GM12878 (cell line): ENCODE measurements around the gene GID4. TPM values are rescaled to one million over a fixed set of nuclear protein-coding genes. Genes with fewer than 3 reads are reported as not detected.

Experiments
- ATAC-seq: fragments of 200-7000 bp; cut with Tn5 transposase; 3 replicates; pipeline ENCODE4 v1.9.1; 2020; ENCODE audit warnings: mild to moderate bottlenecking, moderate library complexity
- BruUV-seq: library from RNA; stranded (reverse); fragments of 400-500 nt; replicated peaks from 2 replicates; lab custom pipeline; 2021; lab: Mats Ljungman, UMichigan
- CTCF ChIA-PET: fragments of 300-600 bp; sonication (Branson Sonifier 250); formaldehyde crosslinking; extraction: SDS; loops from one replicate; lab custom pipeline; 2021; ENCODE audit warnings: inconsistent platforms; lab: Yijun Ruan, JAX
- POLR2A ChIA-PET: fragments of 350-600 bp; formaldehyde crosslinking; extraction: SDS; loops from one replicate; lab custom pipeline; 2021; ENCODE audit warnings: inconsistent platforms; lab: Charles Lee
- RAD21 ChIA-PET: fragments of 300-600 bp; sonication (Branson Sonifier 250); formaldehyde crosslinking; loops from one replicate; lab custom pipeline; 2023; ENCODE audit warnings: antibody characterized with exemption; ENCODE audit not compliant: unreplicated experiment; lab: Charles Lee
- SMC1A ChIA-PET: fragments of 300-600 bp; sonication (Branson Sonifier 250); formaldehyde crosslinking; loops from one replicate; lab custom pipeline; 2023; ENCODE audit not compliant: unreplicated experiment, uncharacterized antibody; lab: Charles Lee
- DNase-seq: peaks from one replicate; pipeline ENCODE4 v3.0.0-alpha.2; 2011; ENCODE audit warnings: low read depth, low spot score
- FAIRE-seq: peaks from 3 replicates; lab custom pipeline; 2011; peaks lifted over from hg19 to GRCh38; lab: Jason Lieb, UNC
- H2AFZ ChIP-seq: 2 replicates; pipeline ENCODE4 v1.6.0; 2011; ENCODE audit warnings: low read depth, low read length, control low read depth; ENCODE audit not compliant: control insufficient read depth
- H3K27ac ChIP-seq: 2 replicates; pipeline ENCODE4 v1.5.1; 2011; ENCODE audit warnings: control low read depth; ENCODE audit not compliant: control insufficient read depth, insufficient read depth
- H3K27me3 ChIP-seq, 2 experiments: replicated peaks in 1 of 2; 2 replicates each; pipeline versions ENCODE4 v1.6.0 to v1.6.1; 2011; ENCODE audit warnings: low read length in 1 of 2; ENCODE audit not compliant: control insufficient read depth in 2 of 2, insufficient read depth in 2 of 2
- H3K36me3 ChIP-seq, 2 experiments: 2 replicates each; pipeline ENCODE4 v1.5.1; 2011; ENCODE audit warnings: low read length in 1 of 2; ENCODE audit not compliant: control insufficient read depth in 2 of 2, insufficient read depth in 2 of 2
- H3K4me1 ChIP-seq: 2 replicates; pipeline ENCODE4 v1.6.1; 2011; ENCODE audit warnings: mild to moderate bottlenecking, low read length, moderate library complexity, mixed read lengths; ENCODE audit not compliant: control insufficient read depth, insufficient read depth
- H3K4me2 ChIP-seq: 2 replicates; pipeline ENCODE4 v1.6.0; 2011; ENCODE audit warnings: control low read depth; ENCODE audit not compliant: control insufficient read depth, insufficient read depth
- H3K4me3 ChIP-seq: fragments of 200-600 bp; sonication (generic); 2 replicates; pipeline ENCODE4 v1.5.1; 2016
- H3K79me2 ChIP-seq: 2 replicates; pipeline ENCODE4 v1.6.0; 2011; ENCODE audit warnings: low read length; ENCODE audit not compliant: control insufficient read depth, insufficient read depth
- H3K9ac ChIP-seq: 2 replicates; pipeline ENCODE4 v1.8.0; 2011; ENCODE audit warnings: low read length, control low read depth, mixed read lengths; ENCODE audit not compliant: control insufficient read depth, insufficient read depth
- H3K9me3 ChIP-seq: replicated peaks from 3 replicates; pipeline ENCODE4 v1.5.1; 2011; ENCODE audit warnings: mild to moderate bottlenecking, low read length; ENCODE audit not compliant: control insufficient read depth, insufficient read depth
- H4K20me1 ChIP-seq: 2 replicates; pipeline ENCODE4 v1.6.0; 2011; ENCODE audit not compliant: control insufficient read depth, insufficient read depth
- E2F4 ChIP-seq: IDR thresholded peaks from 2 replicates; pipeline ENCODE4 v1.6.1; 2012; ENCODE audit warnings: low read depth, low read length, improper control_type of control experiment
- POLR2A ChIP-seq: IDR thresholded peaks from 2 replicates; pipeline ENCODE4 v1.6.1; 2011; ENCODE audit warnings: low read depth, mild to moderate bottlenecking, low read length
- SIX5 ChIP-seq: IDR thresholded peaks from 2 replicates; pipeline ENCODE4 v1.6.1; 2011; ENCODE audit warnings: mild to moderate bottlenecking, low read depth, low read length, moderate library complexity; ENCODE audit not compliant: severe bottlenecking
- ZBTB33 ChIP-seq: fragments of 450-650 bp; IDR thresholded peaks from 2 replicates; pipeline ENCODE4 v1.6.1; 2017; ENCODE audit warnings: mild to moderate bottlenecking
- WGBS: methylation state at CpG from one replicate; pipeline ENCODE4 v1.1.6; 2016; ENCODE audit warnings: low lambda C conversion rate; ENCODE audit not compliant: insufficient replicate concordance, insufficient coverage; ENCODE audit errors: missing lambda C conversion rate; 5-methylcytosine and 5-hydroxymethylcytosine counted together
- in situ Hi-C: fragments of 300-500 bp; cut with MboI; formaldehyde crosslinking; loops from 9 replicates; pipeline ENCODE4 v1.14.3; 2018; ENCODE audit warnings: mixed read lengths
- intact Hi-C: fragments of 100-400 bp; cut with micrococcal nuclease; formaldehyde crosslinking; loops from one replicate; pipeline ENCODE4 v1.14.2; 2022; ENCODE audit not compliant: unreplicated experiment
- polyA plus RNA-seq, 11 experiments: library from polyadenylated mRNA; depleted of rRNA in 4 of 11; unstranded in 6 of 11; stranded (reverse) in 5 of 11; fragments of >200 nt; fragmentation: Nextera tagmentation in 4 of 11; fragmentation: Illumina TruSeq in 1 of 11; extraction: Ambion mirVana in 4 of 11; extraction: Trizol in 1 of 11; gene quantifications; 1 replicate in 1 of 11; 2 replicates in 10 of 11; pipeline versions ENCODE4 v1.2.1 to v1.2.3, GENCODE V29; 2011 to 2016; ENCODE audit warnings: inconsistent platforms in 2 of 11, missing spikeins in 2 of 11, low read depth in 1 of 11
- total RNA-seq, 4 experiments: library from RNA; depleted of rRNA in 3 of 4; stranded (reverse); fragments of >200 nt in 3 of 4; fragmentation: Illumina TruSeq in 1 of 4; extraction: Trizol in 1 of 4; gene quantifications; 2 replicates each; pipeline versions ENCODE4 v1.2.1 to v1.2.3, GENCODE V29; 2013 to 2021

GID4 gene
- total and polyA plus RNA-seq, 10 of the 15 experiments (the other 5 are each of a cell fraction or from before 2014, with no cell fraction given) = 0.93 to 7.3 (median 3.6) TPM

GRCh38 chr17:18109935-18110485 lies 70.8 kb downstream of the GID4 start:
- H3K4me3 ChIP-seq = no peak overlapping the region
- no peaks in the 10 kb centered on the region for H3K79me2 ChIP-seq
- H3K9me3 ChIP-seq = no peaks in the 10 kb centered on the region
- no peaks in the 10 kb centered on the region for H4K20me1 ChIP-seq
- no peaks in the 10 kb centered on the region for H3K4me1 ChIP-seq
- H3K4me2 ChIP-seq = no peak overlapping the region
- FAIRE-seq (no peak), DNase-seq (no peak), ATAC-seq (no peak)
- ChIA-PET SMC1A (no interaction called here), RAD21 (no interaction called here), POLR2A (no interaction called here), CTCF (no interaction called here)
- intact Hi-C loops = no loop called here
- TF ChIP-seq ZBTB33 (no peak), SIX5 (no peak), E2F4 (no peak), POLR2A (peak; percentile 11; the same call in 1 of the 2 replicates)
- H3K36me3 ChIP-seq = peaks cover 0 to 1% of the 10 kb centered on the region in 2 experiments; a peak in 3 of 4 replicates
- H3K27me3 ChIP-seq = no peaks in the 10 kb centered on the region
- no peak overlapping the region for H2AFZ ChIP-seq
- no TSS peak for BruUV-seq
- 56% methylated on average over 10 of the region's 10 CpGs for WGBS
- H3K9ac ChIP-seq = no peak overlapping the region
- no peak overlapping the region for H3K27ac ChIP-seq
- in situ Hi-C loops = no loop called here
